NCI-H2081 (cell line): Measurements from ENCODE around the gene KCNE4.

Experiments
- DNase-seq, 2 experiments: peaks; one replicate each; lab custom pipeline; 2025; lab: John Stamatoyannopoulos, UW

Gene KCNE4

GRCh38 chr2:223086370-223086981 is 34.5 kb downstream of the KCNE4 start:
- no peak for DNase-seq

- DNase-seq: no peak
Observed at GRCh38 chr2:223087466-223087865, 35.5 kb downstream of the KCNE4 start.

- DNase-seq: no peak
Observed at GRCh38 chr2:223088866-223089265, 36.9 kb downstream of the KCNE4 start.

- no peak for DNase-seq
Observed at GRCh38 chr2:223090039-223090438, 38.0 kb downstream of the KCNE4 start.

- no peak for DNase-seq
Observed at GRCh38 chr2:223090540-223091235, 38.7 kb downstream of the KCNE4 start.

GRCh38 chr2:223092667-223093066 is 40.7 kb downstream of the KCNE4 start:
- DNase-seq: no peak

GRCh38 chr2:223093436-223094241 is 41.6 kb downstream of the KCNE4 start:
- no peak for DNase-seq

GRCh38 chr2:223095207-223095606 is 43.2 kb downstream of the KCNE4 start:
- no peak for DNase-seq

GRCh38 chr2:223096235-223096970 is 44.4 kb downstream of the KCNE4 start:
- DNase-seq: no peak

GRCh38 chr2:223097888-223098383 is 45.9 kb downstream of the KCNE4 start:
- DNase-seq: no peak

GRCh38 chr2:223099561-223099960 is 47.6 kb downstream of the KCNE4 start:
- no peak for DNase-seq

GRCh38 chr2:223100061-223100511 is 48.1 kb downstream of the KCNE4 start:
- DNase-seq: no peak

- peak; percentile 13 to 42 for DNase-seq
Observed at GRCh38 chr2:223101340-223102039, 49.5 kb downstream of the KCNE4 start.

GRCh38 chr2:223102040-223102400 is 50.0 kb downstream of the KCNE4 start:
- peak in 1 of 2 experiments; percentile 42 for DNase-seq

- DNase-seq: no peak
Observed at GRCh38 chr2:223102450-223102849, 50.5 kb downstream of the KCNE4 start.

GRCh38 chr2:223104336-223105132 is 52.5 kb downstream of the KCNE4 start:
- DNase-seq: no peak
